ENCODE results near the gene APC.
"Not testable (repeated sequence)": the region's sequence is repeated elsewhere in the genome, so short reads cannot be mapped to it uniquely, and the experiment has no call there.

APC gene

DNA sequence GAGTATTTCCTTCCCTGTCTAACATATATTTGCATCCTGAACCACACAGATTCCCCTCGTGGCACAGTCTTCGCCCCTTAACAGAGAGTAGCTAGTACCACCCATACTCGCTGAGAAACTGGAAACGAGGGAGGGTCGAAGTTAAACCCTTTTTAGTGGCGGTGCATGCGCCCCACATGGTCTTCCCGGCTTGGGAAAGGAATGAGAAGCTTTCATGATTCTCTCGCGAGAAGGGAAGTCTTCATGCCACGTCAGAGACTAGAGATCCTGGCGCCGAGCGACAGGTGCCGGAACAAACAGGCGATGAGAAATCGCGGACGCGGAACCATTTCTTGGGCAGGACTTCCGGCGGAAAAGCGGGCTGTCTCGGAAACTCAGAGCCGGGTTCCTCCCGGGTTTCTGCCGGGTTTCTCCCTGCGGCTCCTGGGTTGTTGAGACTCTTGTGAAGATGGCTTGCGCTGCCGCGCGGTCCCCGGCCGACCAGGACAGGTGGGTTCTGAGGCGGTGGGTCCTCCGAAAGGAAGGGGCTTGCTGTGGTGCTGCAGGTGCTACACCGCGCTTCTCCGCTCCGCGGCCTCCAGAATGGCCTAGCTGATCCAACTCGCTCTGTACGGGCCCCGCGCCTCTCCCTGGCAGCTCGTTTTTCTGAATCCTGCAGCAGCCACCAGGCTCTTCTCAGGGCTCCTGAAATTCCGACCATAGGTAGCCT lies 123.4 kb downstream of the APC start, which contains the start of gene SRP19:
Gene SRP19, plus strand, starts transcription at position 359 of the 709 bp plus-strand sequence. Its CDS starts 90 bp downstream, at position 449.
- DNase-seq: peak; percentile 94

DNA sequence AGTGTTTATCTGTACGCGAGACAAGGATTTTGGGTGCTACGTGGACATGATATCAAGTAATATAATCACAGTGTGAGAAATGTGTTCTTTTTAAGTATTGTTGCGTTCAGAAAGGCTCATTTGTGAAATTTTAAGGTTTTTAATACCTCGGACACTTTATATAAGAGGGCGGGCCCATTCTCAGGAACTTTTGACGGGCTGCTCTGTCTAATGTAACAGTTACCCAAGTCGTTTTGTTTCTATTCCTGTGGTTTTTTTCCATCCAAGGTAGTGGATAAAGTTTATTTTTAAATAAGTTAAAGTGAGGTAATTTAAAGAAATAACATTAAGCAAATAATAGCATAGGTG lies 123.9 kb downstream of the APC start:
- no peak for DNase-seq

DNA sequence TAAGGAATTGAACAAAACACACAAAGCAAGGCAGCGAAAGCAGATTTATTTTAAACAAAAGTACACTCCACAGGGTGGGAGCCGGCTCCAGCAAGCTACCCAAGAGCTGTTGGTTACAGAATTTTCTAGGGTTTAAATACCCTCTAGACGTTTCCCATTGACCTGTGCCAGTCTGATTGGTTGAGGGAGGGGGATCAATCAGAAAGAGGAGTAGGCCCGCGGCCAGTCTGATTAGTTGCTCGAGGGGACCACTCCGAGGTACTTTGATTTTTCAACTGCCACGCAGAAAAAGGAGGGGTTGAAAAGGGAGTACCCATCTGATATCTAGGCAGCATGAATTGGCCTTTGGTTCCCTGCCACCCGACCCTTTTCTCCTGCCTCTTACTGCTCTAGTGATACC lies 124.4 kb downstream of the APC start:
- no peak for DNase-seq

DNA sequence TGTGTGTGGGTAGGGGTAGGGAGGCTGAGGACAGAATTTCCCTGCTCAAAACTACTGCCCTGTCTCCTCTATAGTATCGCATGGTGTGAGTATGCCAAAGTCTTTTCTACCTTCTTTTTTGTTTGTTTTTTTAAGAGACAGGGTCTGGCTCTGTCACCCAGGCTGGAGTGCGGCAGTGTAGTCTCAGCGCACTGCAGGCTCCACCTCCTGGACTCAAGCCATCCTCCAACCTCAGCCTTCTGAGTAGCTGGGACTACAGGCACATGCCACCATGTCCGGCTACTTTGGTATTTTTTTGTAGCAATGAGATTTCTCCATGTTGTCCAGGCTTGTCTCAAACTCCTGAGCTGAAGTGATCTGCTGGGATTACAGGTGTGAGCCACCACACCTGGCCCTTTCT lies 125.9 kb downstream of the APC start:
- DNase-seq: no peak

DNA sequence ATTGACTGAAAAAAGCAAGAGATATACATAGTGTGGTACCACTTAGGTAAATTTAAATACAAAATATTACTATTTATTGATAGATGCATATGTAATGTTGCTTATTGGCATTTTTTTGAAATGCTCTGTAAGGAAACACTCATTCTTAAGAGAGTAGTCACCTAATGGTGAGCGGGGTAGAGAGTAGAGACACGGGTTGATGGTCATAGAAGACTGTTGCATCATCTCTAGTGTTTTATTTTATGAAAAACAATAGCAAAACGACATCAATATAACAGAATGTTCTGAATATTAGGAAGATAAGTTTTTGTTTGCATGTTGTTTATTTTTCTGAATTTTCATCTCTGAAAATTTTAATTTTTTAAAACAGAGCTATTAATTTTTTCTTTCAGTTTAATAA lies 127.4 kb downstream of the APC start:
- DNase-seq: no peak

DNA sequence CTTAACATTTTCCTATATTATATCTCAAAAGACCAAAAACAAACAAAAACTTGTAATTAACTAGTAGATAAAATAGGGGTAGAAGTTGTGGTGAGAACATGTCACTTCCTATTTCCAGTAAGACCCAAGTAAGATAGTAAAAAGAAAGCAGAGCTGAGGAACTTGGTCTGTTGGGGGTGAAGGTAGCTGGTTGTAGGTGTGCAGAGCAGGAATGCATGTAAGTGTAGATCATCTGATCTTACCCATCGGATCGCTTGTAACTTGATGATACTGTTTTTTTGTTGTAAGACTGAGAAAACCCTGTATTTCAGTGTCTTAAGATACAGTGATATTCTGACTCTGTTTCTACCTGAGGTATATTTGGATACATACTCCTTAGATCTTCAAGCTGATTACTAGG lies 129.1 kb downstream of the APC start:
- DNase-seq: no peak

DNA sequence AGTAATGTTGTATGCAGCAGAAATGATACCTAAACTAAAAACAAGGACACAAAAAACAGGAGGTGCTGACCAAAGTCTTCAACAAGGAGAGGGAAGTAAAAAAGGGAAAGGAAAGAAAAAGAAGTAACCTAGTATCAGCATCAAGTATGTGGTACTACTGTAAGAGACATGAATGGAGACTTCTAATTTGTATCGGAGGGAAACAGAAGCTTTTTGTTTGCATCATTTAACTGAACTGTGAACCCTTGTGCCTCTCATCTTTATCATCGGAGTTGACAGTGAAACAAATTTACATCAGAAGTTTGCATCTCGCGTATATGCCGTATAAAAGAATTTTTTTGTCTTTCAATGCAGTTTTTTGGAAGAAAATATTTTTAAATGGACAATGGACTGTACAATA lies 129.7 kb downstream of the APC start:
- no peak for DNase-seq

DNA sequence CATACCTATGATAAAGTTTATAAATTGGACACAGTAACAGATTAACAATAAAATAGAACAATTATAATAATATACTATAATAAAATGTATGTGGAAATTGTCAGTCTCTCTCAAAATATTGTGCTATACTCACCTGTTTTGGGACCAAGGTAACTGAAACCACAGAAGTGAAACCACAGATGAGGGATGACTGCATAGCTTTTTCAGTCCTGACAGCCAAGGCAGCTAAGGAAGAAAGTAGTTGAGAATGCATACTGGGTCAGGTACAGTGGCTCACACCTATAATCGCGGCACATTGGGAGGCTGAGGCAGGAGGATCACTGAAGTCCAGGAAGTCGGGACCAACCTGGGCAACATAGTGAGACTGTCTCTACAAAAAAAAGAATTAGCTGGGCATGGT lies 132.3 kb downstream of the APC start:
- no peak for DNase-seq

DNA sequence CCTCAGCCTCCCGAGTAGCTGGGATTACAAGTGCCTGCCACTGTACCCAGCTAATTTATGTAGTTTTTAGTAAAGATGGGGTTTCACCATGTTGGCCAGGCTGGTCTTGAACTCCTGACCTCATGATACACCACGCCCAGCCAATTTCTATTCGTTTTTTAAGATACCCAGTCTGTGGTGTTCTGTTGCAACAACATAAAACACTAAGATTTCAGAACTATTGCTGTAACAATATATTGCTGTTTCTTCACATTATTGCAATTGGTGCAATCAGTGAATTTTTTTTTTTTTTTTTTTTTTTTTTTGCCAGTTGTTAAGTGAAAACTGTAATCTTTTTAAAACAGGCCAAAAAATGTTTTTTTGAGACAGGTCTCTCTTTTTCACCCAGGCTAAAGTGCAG lies 133.3 kb downstream of the APC start:
- no peak for DNase-seq

DNA sequence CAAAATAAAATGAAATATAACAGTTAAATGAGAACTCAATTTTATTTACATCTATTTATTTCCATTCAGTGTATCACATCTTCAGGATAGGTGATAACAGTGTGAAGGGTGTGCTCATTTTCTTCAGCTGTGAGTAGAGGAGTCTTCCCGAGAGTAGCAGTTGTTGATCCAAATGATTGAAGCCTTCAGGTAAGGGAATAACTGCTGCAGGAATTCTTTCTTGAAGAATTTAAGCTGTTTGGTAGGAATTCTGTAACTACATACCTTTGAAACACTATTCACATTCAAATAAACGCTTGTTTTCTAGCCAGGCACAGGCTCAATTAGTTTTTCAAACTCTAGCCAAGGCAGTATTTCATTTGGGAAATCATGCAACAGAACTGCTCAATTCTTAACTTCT lies 138.7 kb downstream of the APC start:
- no peak for DNase-seq

DNA sequence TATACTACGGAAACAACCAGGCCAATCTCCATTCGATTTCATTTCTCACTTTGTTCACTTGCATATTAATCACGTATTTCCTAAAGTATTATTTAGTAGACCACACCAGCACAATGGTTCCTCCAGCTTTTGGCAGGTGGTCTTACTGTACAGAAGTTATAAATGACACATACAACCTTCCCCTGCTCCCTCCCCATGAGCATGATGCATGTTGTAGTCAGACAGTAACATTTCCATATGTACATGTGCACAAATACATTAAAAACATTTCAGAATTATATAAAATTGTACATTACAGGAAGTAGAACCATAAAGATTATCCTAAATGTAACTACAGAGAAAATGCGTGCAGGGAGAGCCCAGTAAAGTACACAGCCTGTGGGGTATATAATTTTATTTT lies 140.4 kb downstream of the APC start:
- DNase-seq: no peak

DNA sequence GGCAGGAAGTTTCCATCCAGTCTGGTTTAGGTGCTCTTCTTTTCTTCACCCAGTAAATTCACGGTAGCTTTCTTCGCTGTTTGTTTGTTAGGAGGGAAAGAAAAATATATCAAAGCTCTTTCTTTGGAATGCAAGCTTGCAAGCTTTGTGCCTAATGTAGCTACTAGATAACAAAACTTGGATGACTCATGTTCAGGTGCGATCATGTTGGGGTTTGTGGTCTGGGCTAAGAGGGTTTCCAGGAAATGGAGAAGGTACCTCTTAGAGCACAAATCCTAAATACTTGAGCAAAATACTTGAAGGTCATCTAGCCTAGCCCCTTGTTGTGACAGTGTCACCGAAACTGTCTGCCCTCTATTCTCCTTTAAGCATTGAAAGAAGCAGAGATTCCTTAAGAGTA lies 141.1 kb downstream of the APC start:
- peak; percentile 57 for DNase-seq

DNA sequence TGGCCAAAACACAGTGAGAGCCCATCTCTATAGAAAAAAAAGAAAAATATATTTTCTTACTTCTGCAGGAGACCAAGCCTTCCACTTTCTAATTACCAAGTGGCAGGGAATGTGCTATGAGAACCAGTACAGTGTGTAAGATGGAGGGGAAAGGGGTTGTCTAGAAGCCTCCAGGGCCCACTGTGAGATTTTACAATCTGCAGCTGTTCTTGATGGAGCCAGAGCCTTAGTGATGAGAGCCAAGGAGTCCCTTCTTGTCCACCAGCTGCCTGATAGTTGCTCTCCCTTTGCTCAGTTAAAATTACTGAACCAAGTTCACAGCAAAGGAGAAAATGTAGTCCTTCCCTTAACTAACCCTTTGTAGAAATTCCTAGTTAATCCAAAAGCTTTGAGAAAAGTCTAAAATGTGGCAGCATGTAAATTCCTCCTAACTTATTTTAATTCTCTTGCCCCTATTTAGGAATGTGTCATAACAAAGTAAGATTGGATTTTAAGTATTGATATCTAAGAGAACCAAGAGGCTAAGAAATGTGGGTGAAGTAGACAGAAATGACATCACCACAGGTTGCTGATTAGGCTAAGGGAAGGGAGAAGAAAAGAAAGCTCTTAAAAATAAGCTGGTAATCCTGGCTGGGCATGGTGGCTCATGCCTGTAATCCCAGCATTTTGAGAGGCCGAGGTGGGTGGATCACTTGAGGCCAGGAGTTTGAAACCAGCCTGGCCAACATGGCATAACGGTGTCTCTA lies 142.7 kb downstream of the APC start:
- no peak for DNase-seq

DNA sequence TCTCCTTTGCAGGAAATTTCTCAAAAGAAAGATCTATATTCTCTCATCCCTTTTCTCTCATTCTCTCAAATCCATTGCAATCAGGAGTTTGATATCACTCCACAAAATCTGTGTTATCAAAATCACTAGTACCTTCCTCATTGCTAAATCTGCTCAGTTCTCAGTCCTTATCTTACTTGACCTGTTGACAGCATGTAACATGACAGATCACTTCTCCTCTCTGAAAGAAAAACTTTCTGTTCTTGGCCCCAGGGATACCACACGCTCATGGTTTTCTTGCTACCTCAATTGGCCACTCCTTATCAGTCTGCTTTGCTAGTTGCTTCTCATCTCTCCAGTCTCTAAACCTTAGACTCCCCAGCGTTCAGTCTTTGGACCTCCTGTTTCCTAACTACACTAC lies 145.5 kb downstream of the APC start:
- no peak for DNase-seq

DNA sequence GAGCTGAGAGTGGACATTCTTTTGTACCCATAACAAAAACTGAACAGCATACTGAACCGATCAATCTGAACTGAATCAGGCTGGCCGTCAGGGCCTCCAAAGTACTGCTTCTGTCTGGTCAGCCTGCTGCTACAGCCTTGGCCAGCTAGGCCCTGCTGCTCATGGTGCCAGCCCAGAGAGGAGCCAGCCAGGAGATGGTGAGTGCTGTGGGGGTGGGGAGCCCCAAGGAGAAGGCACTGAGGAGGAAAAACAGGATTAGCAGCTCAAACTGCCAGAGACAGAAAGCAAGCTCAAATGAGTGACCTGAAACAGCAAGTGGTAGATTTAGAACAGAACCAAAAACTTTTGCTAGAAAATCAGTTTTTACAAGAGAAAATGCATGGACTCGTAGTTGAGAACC lies 147.3 kb downstream of the APC start:
- DNase-seq: no peak

DNA sequence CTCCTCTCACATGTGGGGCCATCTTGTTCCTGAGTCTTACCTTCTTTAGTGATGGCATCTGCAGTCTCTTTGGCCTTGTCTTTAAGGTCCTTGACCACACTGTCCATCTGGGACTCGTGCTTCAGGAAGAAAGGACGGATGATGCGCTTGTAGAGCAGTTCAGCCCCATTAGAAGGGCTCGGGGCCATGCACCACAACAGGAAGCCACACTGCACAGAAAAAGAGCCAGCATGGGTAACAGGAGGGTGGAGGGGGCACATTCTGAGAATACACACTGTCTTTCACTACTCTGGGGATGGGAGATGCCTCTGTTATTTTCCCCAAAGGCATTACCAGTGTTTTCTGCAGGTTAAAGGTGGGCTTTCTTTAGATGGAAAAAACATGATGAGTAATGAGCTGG lies 149.3 kb downstream of the APC start:
- DNase-seq: no peak

DNA sequence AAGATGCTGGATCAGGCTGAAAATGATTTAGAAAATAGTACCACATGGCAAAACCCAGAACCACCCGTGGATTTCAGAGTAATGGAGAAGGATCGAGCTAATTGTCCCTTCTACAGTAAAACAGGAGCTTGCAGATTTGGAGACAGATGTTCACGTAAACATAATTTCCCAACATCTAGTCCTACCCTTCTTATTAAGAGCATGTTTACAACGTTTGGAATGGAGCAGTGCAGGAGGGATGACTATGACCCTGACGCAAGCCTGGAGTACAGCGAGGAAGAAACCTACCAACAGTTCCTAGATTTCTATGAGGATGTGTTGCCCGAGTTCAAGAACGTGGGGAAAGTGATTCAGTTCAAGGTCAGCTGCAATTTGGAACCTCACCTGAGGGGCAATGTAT lies 154.4 kb downstream of the APC start:
- not testable (repeated sequence) for DNase-seq

DNA sequence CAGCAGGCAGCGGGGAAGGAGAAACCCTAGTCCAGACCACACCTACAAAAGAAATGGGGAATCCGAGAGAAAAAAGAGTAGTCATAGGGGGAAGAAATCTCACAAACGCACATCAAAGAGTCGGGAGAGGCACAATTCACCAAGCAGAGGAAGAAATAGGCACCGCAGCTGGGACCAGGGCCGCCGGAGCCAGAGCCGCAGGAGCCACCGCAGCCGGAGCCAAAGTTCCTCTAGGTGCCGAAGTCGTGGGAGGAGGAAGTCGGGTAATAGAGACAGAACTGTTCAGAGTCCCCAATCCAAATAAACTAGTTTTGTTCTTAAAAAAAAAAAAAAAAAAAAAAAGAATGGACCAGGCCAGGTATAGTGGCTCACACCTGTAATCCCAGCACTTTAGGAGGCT lies 155.1 kb downstream of the APC start:
- no peak for DNase-seq

DNA sequence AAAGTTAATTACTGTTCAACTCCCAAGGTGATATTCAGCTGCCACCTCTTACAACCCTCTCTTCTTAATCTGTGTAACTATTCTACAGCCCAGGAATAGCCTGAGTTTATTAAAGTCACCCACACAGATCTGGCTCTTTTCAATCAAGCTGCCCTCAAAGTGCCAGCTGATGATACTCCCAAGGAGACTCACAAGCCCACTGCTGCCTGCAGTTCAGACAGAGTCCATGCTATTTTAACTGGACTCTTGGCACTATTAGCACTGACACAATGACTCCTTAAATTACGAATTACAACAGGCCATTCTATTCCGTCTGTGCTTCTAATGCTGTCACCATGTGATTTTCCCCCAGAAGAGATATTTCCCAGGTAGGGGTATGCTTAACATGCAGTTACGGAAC lies 158.0 kb downstream of the APC start:
- no peak for DNase-seq
